Activated CD4-positive, alpha-beta T cell treated with anti-CD3 and anti-CD28 coated beads, Interleukin-2, Interleukin-6, amounts not matched to agents 100 ng/mL and 50 ng/mL, durations not matched to agents 16 hours and 8 hours (primary cell): ENCODE results near the gene ADAMTS3.
"Not testable (repeated sequence)": the region's sequence is repeated elsewhere in the genome, so short reads cannot be mapped to it uniquely, and the experiment has no call there.

Experiments used
- DNase-seq: peaks from one replicate; pipeline ENCODE4 v3.0.0-alpha.2; 2020

ADAMTS3 gene

GRCh38 chr4:72463724-72464123 lies 105.3 kb downstream of the ADAMTS3 start:
- DNase-seq, result no peak

DNA sequence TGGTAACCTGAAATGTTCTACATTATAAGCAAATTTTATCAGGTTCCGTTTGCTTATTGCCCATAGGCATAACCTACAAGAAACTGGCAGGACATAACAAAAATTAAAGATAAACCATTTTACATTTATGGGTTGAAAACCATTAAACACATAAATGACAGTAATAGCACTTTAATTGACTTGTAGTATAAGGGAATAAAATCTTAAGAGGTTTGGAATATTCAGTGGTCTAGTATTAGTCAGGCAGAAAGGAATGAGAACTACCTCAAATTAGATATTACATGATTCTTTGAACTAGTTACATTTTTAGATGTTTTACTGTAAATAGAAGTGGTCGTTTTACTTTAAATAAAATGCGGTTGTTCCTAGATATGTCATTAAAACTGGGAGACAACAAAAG lies 111.9 kb downstream of the ADAMTS3 start:
- no peak for DNase-seq

DNA sequence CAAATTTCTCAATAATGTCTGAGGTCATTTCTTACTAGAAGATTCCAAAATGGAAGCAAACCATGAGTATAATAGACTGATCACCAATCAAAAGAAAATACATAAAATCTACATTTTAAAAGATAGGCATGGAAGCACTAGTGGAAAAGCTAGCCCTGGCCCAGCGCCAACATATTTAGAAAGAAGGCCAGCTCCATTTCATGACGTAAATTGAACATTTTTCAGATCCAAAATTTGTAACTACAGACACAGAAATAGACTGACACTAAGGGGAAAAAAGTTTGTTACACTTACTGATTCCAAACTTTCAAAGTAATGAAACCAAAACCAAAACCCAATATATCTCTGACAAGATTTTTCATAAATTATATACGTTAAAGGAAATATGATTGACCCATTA lies 117.7 kb downstream of the ADAMTS3 start:
- no peak for DNase-seq

- DNase-seq, result no peak
Measured at GRCh38 chr4:72449705-72450104, 119.3 kb downstream of the ADAMTS3 start.

DNA sequence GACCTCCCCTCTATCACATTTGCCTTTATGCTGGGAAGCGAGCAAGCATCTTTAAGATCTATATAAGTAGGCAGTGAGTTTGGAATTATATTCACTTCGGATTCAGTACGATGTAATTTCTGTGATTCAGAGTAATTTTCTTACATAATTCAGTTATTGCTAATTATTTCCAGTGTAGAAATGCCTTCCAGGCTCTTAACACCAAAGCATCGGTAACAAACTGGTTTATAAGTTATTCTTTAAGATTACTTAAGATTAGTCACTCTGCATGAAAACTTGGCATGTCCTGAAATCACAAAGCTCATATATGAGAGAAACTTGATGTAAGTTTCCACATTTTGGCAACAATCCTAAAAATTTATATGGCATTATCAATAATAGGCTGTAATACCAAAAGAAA lies 120.8 kb downstream of the ADAMTS3 start:
- no peak for DNase-seq

DNA sequence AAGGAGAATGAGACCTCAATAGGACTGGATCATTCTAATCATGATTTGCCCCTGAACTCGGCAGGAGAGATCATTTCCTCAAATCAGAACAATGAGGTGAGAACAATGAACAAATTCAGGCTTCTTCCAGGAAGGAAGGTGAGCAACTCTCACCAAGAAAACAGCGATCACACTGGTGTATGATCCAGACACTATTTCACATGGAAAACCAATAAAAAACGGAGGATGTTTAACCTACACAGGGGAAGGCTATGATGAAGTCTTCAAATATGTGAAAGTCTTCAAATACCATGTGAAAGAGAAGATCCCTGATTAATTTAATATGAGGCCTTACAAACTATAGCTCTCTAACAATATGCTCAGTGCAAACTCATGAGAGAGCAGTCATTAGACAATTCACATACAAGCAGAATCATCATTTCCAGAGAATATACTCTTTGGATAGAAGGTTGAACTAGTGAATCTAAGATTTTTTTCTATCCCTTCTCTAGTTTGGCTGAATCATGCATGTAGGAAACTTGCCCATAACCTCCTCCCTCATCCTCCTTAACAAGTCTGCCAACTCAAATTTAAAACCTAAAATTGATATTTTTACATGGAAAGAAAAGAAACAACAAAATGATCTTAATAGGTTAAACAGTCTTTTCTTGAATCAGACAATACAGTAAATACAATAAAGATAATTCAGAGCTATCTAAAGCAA lies 122.5 kb downstream of the ADAMTS3 start:
- no peak for DNase-seq

GRCh38 chr4:72444092-72444491 lies 124.9 kb downstream of the ADAMTS3 start:
- DNase-seq, result no peak

GRCh38 chr4:72442715-72443114 lies 126.3 kb downstream of the ADAMTS3 start:
- DNase-seq, result no peak

DNA sequence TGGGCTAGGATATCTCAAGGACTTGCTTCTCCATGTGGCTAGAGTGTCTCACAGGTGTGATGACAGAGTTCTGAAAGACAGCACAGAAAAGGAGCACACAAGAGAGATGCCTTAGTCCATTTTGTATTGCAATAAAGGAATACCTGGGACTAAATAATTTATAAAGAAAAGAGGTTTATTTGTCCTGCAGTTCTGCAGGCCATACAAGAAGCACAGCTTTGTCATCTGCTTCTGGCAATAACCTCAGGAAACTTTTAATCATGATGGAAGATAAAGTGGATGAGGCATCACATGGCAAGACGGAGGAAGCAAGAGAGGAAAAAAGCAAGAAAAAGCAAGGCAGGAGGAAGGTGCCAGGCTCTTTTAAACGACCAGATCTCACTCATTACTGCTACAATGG lies 126.9 kb downstream of the ADAMTS3 start:
- DNase-seq, result no peak

- no peak for DNase-seq
Measured at GRCh38 chr4:72440386-72440785, 128.6 kb downstream of the ADAMTS3 start.

- no peak for DNase-seq
Measured at GRCh38 chr4:72432975-72433374, 136.0 kb downstream of the ADAMTS3 start.

DNA sequence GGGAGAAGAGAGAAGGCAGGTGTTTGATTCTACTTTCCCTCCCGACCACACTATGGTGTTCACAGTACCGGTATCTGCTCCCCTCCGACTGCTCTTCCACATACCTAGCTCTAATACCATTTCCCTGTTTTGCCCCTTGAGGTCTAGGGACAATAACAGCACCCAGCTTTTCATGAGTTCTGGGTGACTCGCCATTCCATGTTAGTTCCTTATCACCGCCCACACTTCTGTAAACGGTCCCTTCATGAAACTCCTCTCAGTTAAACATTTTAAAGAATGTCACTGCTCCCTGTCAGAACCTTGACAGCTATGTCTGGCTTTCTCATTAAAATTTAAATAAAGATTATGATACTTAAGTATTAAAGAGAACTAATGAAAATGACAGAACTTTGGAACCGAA lies 136.7 kb downstream of the ADAMTS3 start:
- DNase-seq, result no peak

- DNase-seq, result no peak
Measured at GRCh38 chr4:72430988-72431387, 138.0 kb downstream of the ADAMTS3 start.

GRCh38 chr4:72430050-72430449 lies 139.0 kb downstream of the ADAMTS3 start:
- DNase-seq, result no peak

- no peak for DNase-seq
Measured at GRCh38 chr4:72429397-72429889, 139.6 kb downstream of the ADAMTS3 start.

DNA sequence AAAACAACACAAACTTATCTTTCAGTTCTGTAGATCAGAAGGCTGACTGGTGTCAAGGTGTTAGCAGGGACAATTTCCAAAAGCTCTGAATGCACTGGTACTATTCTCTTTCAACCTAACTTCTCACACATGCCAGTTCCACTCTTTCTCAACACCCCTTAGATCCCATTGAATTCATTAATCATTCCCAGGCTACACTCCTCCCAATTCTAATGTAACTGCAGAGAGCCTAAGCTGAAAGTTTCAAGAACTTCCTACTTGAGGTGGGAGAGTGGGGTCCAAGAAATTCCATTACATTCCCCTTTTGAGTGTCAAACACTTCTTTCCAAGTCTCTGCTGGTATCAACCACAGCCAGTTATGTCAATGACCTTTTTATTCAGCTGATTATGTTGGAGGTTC lies 142.0 kb downstream of the ADAMTS3 start:
- DNase-seq, result no peak

DNA sequence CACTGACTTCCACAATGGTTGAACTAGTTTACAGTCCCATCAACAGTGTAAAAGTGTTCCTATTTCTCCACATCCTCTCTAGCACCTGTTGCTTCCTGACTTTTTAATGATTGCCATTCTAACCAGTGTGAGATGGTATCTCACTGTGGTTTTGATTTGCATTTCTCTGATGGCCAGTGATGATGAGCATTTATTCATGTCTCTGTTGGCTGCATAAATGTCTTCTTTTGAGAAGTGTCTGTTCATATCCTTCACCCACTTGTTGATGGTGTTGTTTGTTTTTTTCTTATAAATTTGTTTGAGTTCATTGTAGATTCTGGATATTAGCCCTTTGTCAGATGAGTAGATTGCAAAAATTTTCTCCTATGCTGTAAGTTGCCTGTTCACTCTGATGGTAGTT lies 143.1 kb downstream of the ADAMTS3 start:
- DNase-seq, result not testable (repeated sequence)

- no peak for DNase-seq
Measured at GRCh38 chr4:72424006-72424405, 145.0 kb downstream of the ADAMTS3 start.

- no peak for DNase-seq
Measured at GRCh38 chr4:72422416-72422815, 146.6 kb downstream of the ADAMTS3 start.

- no peak for DNase-seq
Measured at GRCh38 chr4:72418458-72418857, 150.6 kb downstream of the ADAMTS3 start.

DNA sequence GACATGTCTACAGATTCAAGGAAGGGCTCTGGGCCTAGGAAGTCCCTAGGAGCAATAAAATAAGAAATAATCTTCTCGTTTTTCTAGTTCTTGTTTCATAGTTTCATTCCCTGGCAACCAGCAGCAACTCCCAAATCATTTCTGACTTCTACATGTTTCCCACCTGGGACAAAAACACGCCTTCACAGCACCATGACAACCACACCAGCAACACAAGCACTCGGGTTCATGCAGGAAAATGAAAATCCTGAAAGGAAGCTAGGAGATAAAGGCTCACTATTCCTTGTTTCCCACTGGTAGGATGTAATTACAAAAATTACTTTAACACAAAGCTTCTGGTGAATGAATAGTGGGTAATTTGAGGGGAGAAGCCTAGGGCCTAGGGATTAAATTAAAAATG lies 158.9 kb downstream of the ADAMTS3 start:
- DNase-seq, result no peak

DNA sequence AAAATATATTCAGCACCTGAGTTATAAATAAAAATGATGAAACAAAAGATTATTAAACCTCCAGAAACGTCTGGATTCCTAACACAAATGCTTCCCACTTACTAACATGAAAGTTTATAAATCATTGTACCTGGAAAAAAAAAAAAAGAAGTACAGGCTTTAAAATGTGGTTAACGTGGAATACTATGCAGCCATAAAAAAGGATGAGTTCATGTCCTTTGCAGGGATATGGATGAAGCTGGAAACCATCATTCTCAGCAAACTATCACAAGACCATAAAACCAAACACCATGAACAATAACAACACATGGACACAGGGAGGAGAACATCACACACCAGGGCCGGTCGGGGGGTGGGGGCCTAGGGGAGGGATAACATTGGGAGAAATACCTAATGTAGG lies 160.5 kb downstream of the ADAMTS3 start:
- DNase-seq, result no peak

- no peak for DNase-seq
Measured at GRCh38 chr4:72405417-72405816, 163.6 kb downstream of the ADAMTS3 start.

- no peak for DNase-seq
Measured at GRCh38 chr4:72397314-72397713, 171.7 kb downstream of the ADAMTS3 start.

DNA sequence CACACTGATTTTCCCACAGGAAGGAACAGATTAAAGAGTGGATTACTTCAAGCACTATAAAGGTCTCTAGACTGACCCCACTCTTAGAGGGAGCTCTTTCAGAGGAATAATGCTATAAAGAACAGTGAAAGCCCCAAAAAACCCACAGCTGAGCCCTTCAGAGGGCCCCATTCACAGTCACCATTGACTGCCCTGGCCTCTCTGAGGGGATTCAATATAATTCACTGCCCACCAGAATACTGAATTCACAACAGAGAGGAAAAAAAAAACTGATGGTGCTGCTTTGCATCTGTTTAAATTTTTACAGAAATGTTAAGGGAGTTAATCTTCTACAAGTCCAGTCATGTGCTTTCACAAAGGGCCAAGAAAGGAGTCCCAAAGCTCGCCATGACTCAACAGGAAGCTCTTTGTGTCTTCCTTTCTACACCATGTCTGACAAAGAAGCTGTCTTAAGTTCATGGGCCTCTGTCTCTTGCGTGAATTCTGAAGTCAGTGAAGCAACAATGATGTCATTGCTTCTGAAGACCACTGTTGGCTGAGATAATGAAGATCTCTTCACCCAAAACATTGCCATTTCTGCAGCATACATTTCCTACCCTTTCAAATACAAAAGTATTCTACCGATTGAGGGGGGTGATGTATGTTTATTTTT lies 174.9 kb downstream of the ADAMTS3 start:
- no peak for DNase-seq
